Stimulated activated CD4-positive, alpha-beta T cell treated with anti-CD3 and anti-CD28 coated beads, Interleukin-12 subunit alpha, Interleukin-12 subunit beta, amount 100 ng/mL, for 4 hours (primary cell): ENCODE measurements around the gene EPB41L4A.
"Not testable (repeated sequence)": the region's sequence is repeated elsewhere in the genome, so short reads cannot be mapped to it uniquely, and the experiment has no call there.

ENCODE experiments used
- DNase-seq: peaks from one replicate; pipeline ENCODE4 v3.0.0-alpha.2; 2020

Gene EPB41L4A, protein sequence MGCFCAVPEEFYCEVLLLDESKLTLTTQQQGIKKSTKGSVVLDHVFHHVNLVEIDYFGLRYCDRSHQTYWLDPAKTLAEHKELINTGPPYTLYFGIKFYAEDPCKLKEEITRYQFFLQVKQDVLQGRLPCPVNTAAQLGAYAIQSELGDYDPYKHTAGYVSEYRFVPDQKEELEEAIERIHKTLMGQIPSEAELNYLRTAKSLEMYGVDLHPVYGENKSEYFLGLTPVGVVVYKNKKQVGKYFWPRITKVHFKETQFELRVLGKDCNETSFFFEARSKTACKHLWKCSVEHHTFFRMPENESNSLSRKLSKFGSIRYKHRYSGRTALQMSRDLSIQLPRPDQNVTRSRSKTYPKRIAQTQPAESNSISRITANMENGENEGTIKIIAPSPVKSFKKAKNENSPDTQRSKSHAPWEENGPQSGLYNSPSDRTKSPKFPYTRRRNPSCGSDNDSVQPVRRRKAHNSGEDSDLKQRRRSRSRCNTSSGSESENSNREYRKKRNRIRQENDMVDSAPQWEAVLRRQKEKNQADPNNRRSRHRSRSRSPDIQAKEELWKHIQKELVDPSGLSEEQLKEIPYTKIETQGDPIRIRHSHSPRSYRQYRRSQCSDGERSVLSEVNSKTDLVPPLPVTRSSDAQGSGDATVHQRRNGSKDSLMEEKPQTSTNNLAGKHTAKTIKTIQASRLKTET

DNA sequence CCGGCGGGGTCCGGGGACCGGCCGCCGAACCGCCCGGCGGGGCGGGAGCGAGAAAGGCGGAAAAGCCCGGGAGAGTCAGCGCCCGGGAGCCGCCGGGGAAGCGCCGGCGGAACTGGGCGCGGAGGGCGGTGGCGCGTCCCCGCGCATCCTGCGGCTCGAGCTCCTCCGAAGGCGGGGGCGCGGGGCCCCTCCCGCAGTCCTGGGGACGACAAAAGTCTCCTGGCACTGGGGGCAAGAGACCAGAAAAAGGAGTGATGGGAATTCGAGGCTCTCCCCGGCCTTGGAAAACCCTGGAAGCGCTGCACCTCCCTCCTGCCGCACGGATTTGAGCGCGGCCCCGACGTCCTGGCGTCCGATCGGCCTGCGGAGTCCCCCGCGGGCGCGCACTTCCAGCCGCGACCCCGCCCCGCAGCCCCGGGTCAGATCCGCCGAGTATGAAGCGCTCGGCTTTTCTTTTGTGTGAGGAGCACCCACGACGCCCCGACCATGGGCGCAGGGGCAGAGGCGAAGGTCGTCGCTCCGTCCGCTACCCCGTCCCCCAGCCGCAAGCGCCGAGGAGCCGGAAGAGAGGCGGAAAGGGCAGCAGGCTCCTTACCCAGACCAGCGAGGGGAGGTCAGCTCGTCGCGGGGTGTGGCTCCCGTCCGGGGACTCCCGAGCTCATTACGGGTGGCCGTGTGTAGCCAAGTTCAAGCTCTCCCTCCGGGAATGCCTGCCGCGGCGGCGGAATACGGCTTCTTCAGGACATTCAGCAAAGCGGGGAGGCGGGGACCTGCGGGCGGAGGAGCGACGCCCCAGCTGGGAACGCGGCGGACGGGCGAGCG lies at the start of gene EPB41L4A:
TSS of gene EPB41L4A (minus strand) at position 114 of the 822 bp plus-strand sequence. CDS start 238 bp downstream, outside the sequence.
- DNase-seq = no peak

DNA sequence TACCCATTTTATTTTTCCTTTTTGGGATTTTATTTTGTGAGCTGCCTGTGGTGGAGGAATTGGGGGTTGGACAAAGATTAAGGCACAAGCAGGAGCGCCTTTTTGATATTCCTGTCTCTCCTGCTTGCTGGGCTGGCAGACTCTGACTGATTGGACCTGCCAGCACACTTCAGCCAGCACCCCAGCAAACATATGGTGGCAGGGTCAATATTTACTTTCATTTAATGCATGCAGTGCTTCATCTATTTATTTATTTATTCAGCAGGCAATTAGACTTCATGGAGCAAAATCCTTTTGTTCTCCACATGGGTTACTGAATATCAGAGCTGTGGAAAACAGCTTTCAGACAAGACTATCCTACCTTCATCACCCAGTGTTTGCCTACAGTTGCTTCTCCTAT lies 48.4 kb upstream of the EPB41L4A start:
- no peak for DNase-seq

DNA sequence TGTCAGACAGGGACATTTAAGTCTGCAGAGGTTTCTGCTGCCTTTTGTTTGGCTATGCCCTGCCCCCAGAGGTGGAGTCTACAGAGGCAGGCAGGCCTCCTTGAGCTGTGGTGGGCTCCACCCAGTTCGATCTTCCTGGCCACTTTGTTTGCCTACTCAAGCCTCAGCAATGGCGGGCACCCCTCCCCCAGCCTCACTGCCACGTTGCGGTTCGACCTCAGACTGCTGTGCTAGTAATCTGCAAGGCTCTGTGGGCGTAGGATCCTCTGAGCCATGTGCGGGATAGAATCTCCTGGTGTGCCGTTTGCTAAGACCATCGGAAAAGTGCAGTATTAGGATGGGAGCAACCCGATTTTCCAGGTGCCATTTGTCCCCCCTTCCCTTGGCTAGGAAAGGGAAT lies 47.2 kb upstream of the EPB41L4A start:
- not testable (repeated sequence) for DNase-seq

DNA sequence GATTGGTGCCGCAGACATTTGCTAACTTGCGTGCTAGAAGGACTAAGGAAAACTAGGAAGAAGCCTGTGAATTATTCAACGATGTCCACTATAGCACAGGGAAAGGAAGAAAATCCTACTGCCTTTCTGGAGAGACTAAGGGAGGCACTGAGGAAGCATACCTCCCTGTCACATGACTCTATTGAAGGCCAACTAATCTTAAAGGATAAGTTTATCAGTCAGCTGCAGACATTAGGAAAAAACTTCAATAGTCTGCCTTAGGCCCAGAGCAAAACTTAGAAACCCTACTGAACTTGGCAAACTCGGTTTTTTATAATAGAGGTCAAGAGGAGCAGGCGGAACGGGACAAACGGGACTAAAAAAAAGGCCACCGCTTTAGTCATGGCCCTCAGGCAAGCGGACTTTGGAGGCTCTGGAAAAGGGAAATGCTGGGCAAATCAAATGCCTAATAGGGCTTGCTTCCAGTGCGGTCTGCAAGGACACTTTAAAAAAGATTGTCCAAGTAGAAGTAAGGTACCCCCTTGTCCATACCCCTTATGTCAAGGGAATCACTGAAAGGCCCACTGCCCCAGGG lies 28.2 kb upstream of the EPB41L4A start:
- not testable (repeated sequence) for DNase-seq

DNA sequence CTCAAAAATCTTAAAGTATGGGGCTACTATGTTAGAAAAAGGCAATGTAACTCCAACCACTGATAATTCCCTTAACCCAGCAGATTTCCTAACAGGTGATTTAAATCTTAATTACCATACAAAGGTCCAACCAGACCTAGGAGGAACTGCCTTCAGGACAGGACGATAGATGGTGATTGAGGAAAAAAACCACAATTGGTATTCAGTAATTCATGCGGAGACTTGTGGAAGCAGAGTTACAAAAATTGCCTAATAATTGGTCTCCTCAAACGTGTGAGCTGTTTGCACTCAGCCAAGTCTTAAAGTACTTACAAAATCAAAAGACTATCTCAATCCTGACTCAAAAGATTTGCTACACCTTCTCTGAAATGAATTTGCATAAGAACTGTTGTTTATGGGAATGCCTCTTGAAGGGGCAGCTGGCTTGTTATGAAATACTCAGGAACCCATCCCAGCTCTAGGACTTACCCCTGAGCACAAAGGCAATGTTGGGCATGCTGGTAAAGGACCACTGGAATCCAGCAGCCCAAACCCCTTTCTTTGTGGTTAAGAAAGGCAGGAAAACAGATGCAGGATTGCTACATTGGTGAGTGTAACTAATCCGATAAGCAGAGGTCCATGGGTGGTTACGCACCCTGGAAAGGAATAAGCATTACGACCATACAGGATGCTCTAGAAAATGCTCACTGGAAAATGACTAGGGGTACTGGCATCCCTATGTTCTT lies 26.7 kb upstream of the EPB41L4A start:
- no peak for DNase-seq

DNA sequence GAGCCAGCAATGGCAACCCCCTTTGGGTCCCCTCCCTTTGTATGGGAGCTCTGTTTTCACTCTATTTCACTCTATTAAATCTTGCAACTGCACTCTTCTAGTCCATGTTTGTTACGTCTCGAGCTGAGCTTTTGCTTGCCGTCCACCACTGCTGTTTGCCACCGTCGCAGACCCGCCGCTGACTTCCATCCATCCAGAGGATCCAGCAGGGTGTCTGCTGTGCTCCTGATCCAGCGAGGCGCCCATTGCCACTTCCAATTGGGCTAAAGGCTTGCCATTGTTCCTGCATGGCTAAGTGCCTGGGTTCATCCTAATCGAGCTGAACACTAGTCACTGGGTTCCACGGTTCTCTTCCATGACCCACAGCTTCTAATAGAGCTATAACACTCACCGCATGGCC lies 24.9 kb upstream of the EPB41L4A start:
- DNase-seq = not testable (repeated sequence)

DNA sequence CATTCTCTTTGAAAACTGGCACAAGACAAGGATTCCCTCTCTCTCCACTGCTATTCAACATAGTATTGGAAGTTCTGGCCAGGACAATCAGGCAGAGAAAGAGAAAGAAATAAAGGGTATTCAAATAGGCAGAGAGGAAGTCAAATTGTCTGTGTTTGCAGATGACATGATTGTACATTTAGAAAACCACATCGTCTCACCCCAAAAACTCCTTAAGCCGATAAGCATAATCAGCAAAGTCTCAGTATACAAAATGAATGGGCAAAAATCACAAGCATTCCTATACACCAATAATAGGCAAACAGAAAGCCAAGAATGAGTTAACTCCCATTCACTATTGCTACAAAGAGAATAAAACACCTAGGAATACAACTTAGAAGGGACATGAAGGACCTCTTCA lies 21.0 kb upstream of the EPB41L4A start:
- no peak for DNase-seq

DNA sequence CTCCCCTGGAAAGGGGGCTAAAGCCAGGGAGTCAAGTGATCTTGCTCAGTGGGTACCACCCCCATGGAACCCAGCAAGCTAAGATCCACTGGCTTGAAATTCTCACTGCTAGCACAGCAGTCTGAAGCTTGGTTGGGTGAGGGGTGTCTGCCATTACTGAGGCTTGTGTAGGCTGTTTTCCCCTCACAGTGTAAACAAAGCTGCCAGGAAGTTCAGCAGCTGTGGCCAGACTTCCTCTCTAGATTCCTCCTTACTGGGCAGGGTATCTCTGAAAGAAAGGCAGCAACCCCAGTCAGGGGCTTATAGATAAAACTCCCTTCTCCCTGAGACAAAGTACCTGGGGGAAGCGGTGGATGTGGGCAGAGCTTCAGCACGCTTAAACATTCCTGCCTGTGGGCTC lies 17.1 kb upstream of the EPB41L4A start:
- DNase-seq = no peak

DNA sequence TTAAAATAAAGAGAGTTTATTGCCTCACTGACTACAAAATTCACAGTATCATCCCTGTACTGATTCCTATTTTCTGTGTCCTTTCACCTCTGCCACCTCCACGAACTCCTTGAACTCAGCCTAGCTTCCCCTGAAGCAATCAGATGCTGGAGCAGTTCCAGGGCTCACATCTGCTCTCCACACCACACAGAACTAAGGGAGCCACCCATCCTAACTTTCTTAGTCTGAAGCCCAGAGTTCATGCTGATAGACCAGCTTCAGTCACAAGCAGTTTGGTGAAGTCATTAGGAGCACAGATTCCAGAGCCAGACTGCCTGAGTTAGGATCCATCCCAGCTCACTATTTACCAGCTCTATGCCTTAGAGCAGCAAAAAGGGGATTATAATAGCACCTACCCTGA lies 15.6 kb upstream of the EPB41L4A start:
- DNase-seq = no peak

DNA sequence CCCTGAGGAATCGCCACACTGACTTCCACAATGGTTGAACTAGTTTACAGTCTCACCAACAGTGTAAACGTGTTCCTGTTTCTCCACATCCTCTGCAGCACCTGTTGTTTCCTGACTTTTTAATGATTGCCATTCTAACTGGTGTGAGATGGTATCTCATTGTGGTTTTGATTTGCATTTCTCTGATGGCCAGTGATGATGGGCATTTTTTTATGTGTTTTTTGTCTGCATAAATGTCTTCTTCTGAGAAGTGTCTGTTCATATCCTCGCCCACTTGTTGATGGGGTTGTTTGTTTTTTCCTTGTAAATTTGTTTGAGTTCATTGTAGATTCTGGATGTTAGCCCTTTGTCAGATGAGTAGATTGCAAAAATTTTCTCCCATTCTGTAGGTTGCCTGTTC lies 7.1 kb upstream of the EPB41L4A start:
- DNase-seq = not testable (repeated sequence)

DNA sequence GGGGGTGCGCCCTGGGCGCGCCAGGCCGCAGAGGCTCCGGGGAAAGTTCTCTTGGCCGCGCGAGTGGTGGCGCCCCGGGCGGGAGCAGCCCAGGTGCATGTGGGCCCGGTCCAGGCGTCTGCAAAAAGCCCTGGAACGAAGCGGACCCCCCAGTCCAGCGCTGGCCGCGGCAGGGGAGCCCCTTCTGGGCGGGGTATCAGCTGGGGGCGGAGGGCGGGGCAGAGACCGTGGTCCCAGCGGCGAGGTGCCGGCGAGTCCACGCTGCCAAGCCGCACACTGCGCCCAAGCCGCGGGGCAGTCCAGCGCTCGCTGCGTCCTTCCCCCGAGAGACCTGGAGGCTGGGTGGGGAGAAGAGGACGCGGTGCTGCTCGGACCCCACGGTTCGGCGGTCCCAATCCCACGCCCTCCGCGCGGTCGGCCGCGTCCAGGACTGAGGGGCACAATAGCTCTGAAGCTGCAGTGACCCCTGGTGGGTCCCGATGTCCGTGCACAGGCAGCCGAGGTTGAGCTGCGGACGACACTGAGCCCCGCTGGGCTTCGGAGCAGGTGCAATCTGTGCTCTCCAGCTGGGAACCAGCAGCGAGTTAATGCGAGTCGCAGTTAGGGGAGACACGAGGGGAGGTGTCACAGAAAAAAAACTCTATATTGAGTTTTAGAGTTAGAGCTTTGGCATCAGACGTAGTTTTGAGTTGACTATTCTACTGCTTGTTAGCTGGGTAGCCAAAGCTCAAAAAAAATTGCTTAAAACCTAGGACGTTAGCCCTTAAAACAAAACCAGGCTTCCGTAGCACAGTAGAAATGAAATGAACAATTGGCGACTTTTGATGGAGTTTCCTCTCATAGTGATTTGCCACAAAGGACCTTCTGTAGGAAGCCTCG lies 1.1 kb upstream of the EPB41L4A start:
- peak; percentile 16 for DNase-seq

DNA sequence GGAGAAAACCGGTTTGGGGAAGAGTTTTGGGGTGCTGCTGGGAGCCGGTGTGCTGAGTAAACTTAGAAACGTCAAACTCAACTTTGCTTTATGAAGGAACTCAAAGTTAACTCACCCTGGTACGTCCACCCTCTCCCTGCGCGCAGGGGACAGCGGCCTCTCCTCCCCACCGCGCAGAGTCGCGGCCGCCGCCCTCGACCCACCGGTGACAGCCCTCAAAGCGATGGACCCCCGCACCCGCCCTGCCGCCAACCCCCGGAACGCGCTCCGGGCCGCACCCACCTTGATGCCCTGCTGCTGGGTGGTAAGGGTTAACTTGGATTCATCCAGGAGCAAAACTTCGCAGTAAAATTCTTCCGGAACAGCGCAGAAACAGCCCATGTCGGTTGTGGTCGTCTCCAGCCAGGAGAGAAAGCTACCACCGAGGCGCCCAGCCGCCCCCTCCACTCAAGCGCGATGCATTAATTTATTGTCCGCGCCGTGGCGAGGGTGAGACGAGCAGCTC lies 366 bp downstream of the EPB41L4A start:
- no peak for DNase-seq

DNA sequence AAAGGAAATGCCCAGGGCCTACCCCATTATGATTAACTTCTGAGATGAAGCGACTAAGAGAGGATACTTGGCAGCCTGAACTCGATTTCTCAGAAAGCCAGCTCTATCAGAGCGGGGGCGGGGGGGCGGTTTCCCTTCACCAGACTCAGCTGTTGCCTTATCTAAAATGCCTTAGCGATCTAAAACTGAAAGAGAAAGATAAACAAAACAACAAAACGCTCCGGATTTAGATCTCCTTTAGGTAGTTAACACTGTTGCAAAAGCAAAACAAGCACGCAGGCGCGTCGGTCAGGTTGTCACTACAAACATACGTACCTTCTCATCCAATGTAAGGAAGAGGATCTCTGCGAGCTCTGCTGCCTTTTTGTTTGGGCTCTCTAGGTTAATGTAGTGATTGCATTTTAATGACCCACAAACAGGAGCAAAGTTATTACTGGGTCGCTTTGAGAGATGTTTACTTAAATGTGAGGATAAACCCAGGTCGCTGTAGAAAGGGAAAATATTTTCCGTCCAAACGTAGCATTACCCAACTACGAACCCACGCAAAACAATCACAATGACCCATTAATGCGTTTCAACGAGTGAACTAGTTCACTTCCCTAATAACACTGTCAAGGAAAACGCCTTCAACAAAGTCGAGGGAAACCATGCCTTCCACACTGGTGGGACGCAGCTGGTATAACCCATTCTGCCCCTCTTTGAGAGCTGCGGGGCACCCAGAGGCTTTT lies 982 bp downstream of the EPB41L4A start:
- peak; percentile 16 for DNase-seq

DNA sequence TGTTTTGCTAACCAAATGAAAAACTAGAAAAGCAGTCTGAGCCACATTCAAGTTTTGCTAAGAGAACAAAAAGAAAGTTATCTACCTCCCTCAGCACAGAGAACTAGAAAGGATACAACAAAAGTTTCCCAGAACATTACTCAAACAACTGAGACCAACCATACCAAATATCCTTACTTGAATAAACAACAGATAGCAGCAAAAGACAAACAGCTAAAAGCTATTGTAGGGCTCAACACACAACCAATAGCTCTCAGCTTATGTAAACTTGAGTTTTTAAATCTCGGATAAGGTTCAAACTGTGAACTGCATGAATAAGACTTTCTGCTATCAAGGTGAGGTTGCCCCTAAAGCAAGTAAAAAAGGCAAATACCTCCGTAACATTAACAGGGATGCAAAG lies 3.5 kb downstream of the EPB41L4A start:
- no peak for DNase-seq

DNA sequence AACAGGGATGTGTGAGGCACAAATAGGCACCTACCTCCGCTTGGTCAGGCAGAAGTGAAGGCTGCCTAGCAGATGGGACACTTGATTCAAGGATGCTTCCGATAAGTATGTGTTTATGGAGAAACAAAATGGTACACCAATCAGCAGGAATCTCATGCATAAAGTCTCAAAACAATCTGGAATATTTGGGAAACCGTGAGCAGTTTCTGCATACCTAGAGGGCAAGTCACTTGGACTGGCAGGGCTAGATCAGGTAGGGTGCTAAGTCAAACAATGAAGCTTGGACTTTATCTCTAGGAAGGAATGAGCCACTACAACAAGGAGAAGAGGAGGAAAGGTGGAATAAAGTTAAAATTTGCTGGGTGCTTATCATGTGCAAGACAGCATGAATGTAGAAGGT lies 5.5 kb downstream of the EPB41L4A start:
- no peak for DNase-seq

DNA sequence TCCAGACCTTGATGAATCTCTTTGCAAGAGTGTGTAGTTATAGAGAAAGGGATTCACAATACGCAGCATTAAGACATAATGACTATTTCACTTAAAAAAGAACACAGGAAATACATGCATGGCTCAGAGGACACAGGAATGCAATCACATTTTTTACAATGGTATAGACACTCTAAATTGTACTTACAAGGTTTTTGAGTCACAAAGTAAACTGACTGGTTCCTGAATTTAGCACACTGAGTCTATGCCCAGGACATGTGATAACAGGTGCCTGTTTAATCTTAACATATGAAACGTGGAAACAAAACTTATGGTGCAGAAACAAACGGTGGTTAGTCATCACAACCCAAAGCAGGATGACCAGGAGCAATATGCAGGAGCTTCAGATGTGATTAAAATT lies 6.7 kb downstream of the EPB41L4A start:
- DNase-seq = no peak

DNA sequence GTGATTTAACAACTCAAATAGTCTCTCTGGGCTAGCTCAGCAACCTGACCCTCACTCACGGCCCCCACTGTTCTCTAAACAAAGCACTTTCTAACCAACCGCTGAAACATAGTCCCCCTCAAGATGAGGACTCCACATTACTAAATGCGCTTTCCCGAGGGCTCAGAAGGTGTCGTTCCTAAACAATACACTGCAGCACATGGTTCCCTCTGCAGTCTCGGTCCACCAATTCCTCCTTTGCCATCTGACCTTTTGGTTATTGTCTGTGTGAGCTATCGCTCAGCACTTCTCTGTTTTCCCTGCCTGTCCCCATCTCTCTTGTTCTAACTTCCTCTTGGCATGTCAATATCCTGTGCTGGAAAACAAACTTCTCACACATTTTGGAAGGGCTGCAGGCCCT lies 7.2 kb downstream of the EPB41L4A start:
- no peak for DNase-seq

DNA sequence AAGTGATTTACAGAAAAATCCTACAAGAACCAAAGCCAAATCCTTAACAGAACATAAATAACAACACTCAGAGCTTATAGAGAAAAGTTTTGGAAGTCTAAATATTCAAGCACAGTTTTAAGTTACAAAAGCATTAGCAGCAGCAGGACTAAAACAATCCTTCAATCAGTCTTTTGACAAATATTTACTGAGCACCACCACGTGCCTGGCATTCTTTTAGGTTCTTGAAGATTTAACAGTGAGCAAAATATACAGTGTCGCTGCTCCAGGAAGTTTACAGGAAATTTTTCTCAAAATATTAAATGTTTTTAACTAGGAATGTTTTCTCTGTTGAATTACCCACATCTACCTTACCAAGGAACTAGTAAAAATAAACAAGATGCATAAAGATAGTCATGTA lies 11.4 kb downstream of the EPB41L4A start:
- DNase-seq = no peak

DNA sequence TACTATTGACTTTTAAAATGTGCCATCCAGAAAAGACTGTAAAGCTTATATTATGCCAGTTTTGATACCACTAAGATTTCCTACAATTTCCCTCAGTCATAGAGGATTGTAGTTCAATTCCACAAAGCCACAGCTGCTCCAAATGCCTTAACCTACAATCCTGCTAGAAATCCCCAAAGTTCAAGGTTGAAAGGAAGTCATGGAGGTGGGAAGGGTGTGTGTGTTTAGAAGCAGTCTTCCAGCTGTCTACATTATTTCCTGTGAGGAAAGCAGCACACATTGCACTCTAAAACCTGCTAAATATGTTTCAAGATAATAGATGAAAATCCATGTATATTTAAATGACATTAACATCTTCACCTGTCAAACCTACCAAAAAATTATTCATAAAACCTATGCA lies 11.8 kb downstream of the EPB41L4A start:
- no peak for DNase-seq

DNA sequence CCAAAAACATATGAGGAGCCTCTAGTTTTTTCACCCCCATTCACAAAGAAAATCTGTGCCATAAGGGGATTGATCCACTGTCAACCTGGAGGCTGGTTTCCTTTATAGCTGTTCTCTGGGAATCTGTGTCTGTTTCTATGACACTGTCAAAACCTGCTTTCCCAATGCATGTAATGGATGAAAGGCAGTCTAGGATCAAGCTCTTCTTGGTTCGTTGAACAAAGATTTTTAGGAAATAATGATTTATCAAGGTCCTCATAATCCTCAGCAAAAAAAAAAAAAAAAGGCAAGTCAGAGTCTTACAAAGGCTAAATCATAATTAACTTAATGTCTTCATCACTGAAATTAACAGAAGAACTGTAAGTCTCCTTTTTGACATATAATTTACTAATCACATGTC lies 16.0 kb downstream of the EPB41L4A start:
- DNase-seq = no peak

DNA sequence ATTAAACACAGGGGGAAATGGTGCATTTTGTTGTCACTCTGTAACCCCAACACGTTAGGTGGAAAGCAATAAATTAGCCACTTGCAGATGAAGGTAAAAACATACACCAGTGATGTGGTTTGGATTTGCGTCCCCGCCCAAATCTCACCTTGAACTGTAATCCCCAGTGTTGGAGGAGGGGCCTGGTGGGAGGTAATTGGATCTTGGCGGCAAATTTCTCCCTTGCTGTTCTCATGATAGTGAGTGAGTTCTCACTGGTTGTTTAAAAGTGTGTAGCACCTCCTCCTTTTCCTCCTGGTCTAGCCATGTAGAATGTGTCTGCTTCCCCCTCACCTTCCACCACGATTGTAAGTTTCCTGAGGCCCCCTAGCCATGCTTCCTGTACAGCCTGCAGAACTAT lies 17.2 kb downstream of the EPB41L4A start:
- no peak for DNase-seq
